ENCODE data around the gene LRRC28.

Gene LRRC28

GRCh38 chr15:99295840-99296239 lies 44.6 kb downstream of the LRRC28 start:
- in situ Hi-C loops (cut with MboI; ENCODE audit: low sequenced_read_pairs): loop anchor here (25.0 kb wide), 1 partner anchor 266 kb away; the partner anchor contains the start of gene MEF2A

GRCh38 chr15:99296386-99296785 lies 45.1 kb downstream of the LRRC28 start:
- in situ Hi-C loops (cut with MboI; ENCODE audit: low sequenced_read_pairs): loop anchor here (25.0 kb wide), 1 partner anchor 266 kb away; the partner anchor contains the start of gene MEF2A

GRCh38 chr15:99303907-99304306 lies 52.6 kb downstream of the LRRC28 start:
- in situ Hi-C loops (cut with MboI; ENCODE audit: low sequenced_read_pairs): no loop called here

DNA sequence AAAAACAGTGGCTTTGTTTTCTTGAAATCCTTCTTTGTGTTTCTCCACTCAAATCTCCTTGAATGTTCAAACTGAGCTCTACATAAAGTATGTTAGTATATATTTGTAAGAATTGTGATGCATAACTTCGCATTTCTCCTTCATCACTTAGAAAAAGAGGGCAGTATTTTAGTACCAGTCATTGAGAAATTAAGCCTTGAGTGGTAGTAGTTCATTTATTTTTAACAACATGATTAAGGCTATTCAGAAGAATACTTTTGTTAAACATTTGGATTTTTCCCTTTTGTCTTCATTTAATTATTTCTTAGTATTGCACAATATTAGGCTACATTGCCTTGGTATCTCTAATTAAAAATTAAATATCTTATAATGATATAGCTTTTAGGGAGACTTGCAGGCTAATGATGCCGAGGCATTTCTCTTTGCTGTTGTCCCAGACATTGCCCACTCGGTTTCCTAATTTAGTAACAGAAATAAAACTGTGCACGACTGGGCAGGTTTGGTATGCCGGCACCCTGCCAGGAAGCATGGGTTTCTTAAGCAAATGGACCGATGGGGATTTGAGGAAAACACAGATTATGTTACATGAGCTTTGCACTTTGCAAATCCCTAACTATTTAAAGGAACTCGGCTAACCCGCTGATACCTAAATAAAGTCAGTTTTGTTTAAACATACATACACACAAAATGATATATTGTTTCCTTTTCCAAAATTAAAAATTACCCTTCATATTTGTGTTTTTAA lies 54.7 kb downstream of the LRRC28 start:
- in situ Hi-C loops (cut with MboI; ENCODE audit: low sequenced_read_pairs): no loop called here

- in situ Hi-C loops (cut with MboI; ENCODE audit: low sequenced_read_pairs): no loop called here
Observed at GRCh38 chr15:99306694-99307338, 55.5 kb downstream of the LRRC28 start.

DNA sequence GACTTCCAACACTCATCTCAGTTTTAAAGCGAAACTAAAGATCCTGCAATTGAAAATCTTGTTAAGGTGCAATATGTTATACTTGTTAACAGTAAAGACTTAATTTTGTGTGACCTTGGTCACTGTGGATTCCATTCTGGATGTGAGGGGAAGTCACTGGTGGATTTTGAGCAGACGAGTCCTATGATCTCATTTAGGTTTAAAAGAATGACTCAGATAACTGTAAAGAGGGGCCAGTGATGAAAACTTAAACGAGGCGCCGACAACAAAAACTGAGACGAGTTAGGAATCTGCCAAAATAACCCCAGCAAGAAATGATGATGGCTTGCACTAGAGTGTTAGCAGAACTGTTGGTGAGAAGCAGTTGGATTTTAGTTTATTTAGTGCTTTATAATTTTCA lies 56.5 kb downstream of the LRRC28 start:
- in situ Hi-C loops (cut with MboI; ENCODE audit: low sequenced_read_pairs): no loop called here

GRCh38 chr15:99310745-99311144 lies 59.5 kb downstream of the LRRC28 start:
- in situ Hi-C loops (cut with MboI; ENCODE audit: low sequenced_read_pairs): no loop called here

DNA sequence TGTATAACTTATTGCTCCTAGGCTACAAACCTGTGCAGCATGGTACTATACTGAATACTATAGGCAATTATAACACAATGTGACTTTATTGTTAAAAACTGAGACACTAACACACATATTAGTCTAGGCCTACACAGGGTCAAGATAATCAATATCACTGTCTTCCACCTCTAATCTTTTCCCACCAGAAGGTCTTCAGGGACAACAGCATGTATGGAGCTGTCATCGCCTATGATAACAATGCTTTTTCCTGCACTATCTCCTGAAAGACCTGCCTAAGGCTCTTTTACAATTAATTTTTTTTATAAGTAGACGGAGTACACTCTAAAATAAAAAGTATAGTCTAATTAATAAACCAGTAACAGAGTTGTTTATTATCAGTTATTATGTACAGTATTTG lies 60.9 kb downstream of the LRRC28 start:
- in situ Hi-C loops (cut with MboI; ENCODE audit: low sequenced_read_pairs): no loop called here

GRCh38 chr15:99312794-99313193 lies 61.5 kb downstream of the LRRC28 start:
- in situ Hi-C loops (cut with MboI; ENCODE audit: low sequenced_read_pairs): no loop called here

GRCh38 chr15:99315636-99316035 lies 64.4 kb downstream of the LRRC28 start:
- in situ Hi-C loops (cut with MboI; ENCODE audit: low sequenced_read_pairs): no loop called here

DNA sequence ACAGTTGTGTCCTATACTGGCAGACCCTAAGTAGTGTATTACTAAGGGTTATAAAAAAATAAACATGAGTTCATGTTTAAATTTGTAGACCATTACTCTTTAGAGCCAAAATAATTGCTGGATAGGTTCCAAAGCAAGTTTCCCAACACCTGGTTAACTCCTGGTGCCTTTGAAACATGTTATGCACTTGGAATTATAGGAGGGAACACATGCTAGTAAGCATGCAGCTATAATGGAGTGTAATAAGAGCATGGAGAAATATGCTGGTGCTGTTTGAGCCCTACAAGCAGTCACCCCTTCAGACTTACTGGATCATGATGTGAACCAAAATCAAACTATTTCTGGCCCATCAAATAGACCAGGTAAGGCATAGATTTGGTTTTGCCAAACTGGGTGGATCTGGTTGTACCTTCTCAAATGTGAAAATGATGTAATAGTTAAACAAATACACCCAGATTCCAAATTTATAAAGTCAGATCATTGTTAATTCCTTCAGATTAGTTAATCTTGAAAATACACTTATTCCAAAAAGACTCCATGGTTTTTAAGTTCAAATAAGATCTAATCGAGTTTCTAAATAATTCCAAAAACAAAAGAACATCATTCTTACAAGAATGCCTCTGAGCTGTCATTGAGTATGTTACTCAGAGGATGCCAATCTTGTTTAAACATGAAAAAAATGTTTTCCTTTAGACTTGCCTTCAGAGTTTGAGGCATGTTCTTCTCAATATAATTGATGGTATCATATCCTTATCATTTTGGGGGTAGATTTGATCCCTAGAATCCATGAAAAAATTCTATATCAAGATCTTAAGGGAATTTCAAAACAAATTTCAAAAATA lies 69.3 kb downstream of the LRRC28 start:
- in situ Hi-C loops (cut with MboI; ENCODE audit: low sequenced_read_pairs): no loop called here

GRCh38 chr15:99321468-99321867 lies 70.2 kb downstream of the LRRC28 start:
- in situ Hi-C loops (cut with MboI; ENCODE audit: low sequenced_read_pairs): no loop called here

DNA sequence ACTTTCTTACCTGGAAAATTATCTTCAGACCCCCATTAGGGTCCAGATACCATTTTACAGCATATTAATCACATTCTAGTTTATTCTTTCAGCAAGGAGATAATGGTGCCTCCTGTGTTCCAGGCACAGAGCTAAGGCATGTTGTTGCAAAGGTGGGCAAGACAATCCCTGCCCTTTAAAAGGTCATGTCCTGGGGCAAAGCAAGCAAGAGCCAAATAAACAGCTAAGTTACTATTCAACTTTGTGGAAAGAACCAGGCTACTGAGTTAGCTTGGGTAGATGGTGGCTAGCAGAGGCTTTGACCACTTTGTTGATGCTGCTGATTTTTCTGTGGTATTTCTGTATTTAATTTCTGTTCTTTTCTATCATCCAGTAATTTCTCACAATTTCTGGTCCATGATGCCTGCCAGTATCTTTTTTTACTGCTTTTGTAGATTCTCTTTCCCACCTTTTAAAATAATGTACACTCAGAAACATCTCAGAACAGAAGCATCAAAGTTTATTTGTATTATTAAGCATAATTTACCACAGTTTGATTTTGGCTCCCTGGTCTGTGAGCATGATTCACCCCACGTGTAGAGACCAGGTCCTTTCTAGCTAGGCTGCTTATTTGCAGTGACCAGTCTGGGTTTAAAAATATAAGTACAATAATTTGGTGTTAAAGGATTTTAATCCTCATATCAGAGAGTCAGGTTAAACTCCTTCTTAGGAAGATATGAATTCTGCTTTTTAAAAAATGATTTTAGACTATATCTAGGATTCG lies 71.5 kb downstream of the LRRC28 start:
- in situ Hi-C loops (cut with MboI; ENCODE audit: low sequenced_read_pairs): no loop called here

GRCh38 chr15:99324082-99324620 lies 72.9 kb downstream of the LRRC28 start:
- in situ Hi-C loops (cut with MboI; ENCODE audit: low sequenced_read_pairs): no loop called here

DNA sequence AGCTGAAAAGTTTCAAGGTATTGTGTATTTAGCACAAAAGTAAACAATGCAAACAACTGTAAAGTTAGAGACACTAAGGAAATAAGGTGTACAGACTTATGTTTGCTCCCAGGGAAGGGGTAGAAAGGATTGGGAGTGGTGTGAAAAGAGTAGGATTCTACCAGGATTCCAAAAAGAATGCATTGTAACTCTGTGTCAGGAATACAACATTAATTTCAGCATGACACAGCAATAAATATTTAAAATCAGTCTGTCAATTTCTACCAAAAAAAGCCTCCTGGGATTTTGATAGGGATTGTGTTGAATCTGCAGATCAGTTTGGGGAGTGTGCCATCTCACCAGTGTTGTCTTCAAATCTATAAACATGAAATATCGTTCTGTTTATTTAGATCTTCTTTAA lies 73.4 kb downstream of the LRRC28 start:
- in situ Hi-C loops (cut with MboI; ENCODE audit: low sequenced_read_pairs): no loop called here

- in situ Hi-C loops (cut with MboI; ENCODE audit: low sequenced_read_pairs): no loop called here
Observed at GRCh38 chr15:99326235-99326634, 75.0 kb downstream of the LRRC28 start.

DNA sequence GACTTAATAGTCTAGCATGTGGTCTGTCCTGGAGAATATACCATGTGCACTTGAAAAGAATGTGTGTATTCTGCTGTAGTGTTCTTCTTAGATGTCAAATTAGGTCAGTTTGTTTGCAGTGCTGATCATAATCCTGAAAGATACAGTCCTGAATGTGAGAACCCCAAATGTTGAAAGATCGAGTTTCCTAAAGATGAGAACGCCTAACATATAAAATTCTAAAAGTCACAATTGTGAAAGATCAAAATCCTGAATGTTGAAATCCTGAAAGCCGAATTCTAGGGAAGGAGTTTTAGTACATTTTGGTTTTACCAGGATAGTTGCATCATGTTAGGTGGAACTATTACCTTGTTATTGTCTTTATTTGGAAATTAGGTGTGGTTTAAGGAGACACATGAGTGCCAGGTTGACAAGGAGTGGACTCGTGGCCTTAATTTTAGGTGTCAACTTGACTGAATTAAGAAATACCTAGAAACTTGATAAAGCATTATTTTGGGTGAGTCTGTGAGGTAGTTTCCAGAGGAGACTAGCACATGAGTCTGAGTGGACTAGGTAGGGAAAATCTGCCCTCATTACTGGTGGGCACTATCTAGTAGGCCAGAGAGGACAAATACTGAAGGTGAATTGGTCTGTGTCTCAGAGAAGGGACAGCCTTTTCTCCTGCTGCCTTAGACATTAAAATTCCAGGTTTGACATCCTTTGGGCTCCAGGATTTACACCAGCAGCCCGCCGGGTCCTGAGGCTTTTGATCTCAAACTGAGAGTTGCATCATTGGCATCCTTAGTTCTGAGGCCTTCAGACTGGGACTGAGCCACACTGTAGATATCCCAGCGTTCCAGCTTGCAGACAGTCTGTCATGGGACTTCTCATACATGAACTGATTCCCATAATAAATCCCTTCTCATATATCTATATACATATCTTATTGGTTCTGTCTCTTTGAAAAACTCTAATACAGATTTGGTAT lies 77.1 kb downstream of the LRRC28 start:
- in situ Hi-C loops (cut with MboI; ENCODE audit: low sequenced_read_pairs): no loop called here

GRCh38 chr15:99331381-99331780 lies 80.1 kb downstream of the LRRC28 start:
- in situ Hi-C loops (cut with MboI; ENCODE audit: low sequenced_read_pairs): no loop called here

DNA sequence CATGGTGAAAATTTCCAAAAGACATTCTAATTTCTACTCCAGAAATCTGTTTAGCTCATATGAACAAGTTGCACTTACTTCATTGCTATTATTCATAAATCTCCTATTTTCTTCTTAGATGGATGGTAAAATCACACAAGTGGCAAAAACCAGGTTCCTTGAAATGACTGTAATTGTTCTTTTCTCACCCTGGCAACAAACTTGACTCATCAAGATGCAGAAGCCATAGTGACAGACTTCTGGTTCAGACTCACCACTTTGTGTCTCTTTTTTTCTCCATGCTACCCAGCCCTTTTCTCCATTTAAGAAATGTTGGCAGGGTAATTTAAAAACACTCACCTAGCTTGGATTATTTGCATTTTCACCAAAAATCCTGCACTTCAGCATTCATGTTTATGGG lies 82.1 kb downstream of the LRRC28 start:
- in situ Hi-C loops (cut with MboI; ENCODE audit: low sequenced_read_pairs): no loop called here
